Keratinocyte (primary cell): Measurements from ENCODE around the gene SNX13. TPM values are rescaled to one million over a fixed set of nuclear protein-coding genes. Genes with fewer than 3 reads are reported as not detected.

Experiments
- DNase-seq: peaks from one replicate; pipeline ENCODE4 v3.0.0-alpha.2; 2011; ENCODE audit warnings: low read depth, missing footprints, low spot score
- FAIRE-seq: peaks from 2 replicates; lab custom pipeline; 2011; peaks lifted over from hg19 to GRCh38; lab: Jason Lieb, UNC
- H2AFZ ChIP-seq: 2 replicates; pipeline ENCODE4 v1.6.0; 2012; ENCODE audit warnings: low read length, control low read depth, inconsistent platforms; ENCODE audit not compliant: control insufficient read depth
- H3K27ac ChIP-seq: 2 replicates; pipeline ENCODE4 v1.5.1; 2011; ENCODE audit warnings: low read length; ENCODE audit not compliant: control insufficient read depth, insufficient read depth
- H3K27me3 ChIP-seq: 3 replicates; pipeline ENCODE4 v1.6.0; 2011; ENCODE audit warnings: low read length; ENCODE audit not compliant: control insufficient read depth, insufficient read depth; ENCODE audit errors: extremely low read depth
- H3K36me3 ChIP-seq, 2 experiments: 2 replicates in 1 of 2; 3 replicates in 1 of 2; pipeline ENCODE4 v1.5.1; 2011; ENCODE audit warnings: low read length in 2 of 2, mild to moderate bottlenecking in 1 of 2; ENCODE audit not compliant: control insufficient read depth in 2 of 2, insufficient read depth in 2 of 2; ENCODE audit errors: extremely low read depth in 1 of 2
- H3K4me1 ChIP-seq: 3 replicates; pipeline ENCODE4 v1.5.1; 2011; ENCODE audit warnings: low read length; ENCODE audit not compliant: control insufficient read depth, insufficient read depth; ENCODE audit errors: extremely low read depth
- H3K4me2 ChIP-seq: 3 replicates; pipeline ENCODE4 v1.6.0; 2011; ENCODE audit warnings: low read depth, low read length; ENCODE audit not compliant: control insufficient read depth, insufficient read depth; ENCODE audit errors: extremely low read depth
- H3K4me3 ChIP-seq, 3 experiments: fragments of 200-600 bp in 1 of 3; sonication (generic) in 1 of 3; 2 replicates in 2 of 3; 3 replicates in 1 of 3; pipeline ENCODE4 v1.5.1; 2011 to 2016; ENCODE audit warnings: low read length in 3 of 3, mild to moderate bottlenecking in 3 of 3, control low read depth in 2 of 3, inconsistent platforms in 1 of 3, low read depth in 1 of 3, mixed read lengths in 1 of 3, mixed run types in 1 of 3, moderate library complexity in 1 of 3; ENCODE audit not compliant: control insufficient read depth in 2 of 3, insufficient read depth in 2 of 3; ENCODE audit errors: extremely low read depth in 1 of 3
- H3K79me2 ChIP-seq: 2 replicates; pipeline ENCODE4 v1.6.0; 2012; ENCODE audit warnings: low read length; ENCODE audit not compliant: control insufficient read depth, insufficient read depth
- H3K9ac ChIP-seq: 3 replicates; pipeline ENCODE4 v1.6.0; 2011; ENCODE audit warnings: low read length; ENCODE audit not compliant: control insufficient read depth, insufficient read depth; ENCODE audit errors: extremely low read depth
- H3K9me1 ChIP-seq: 3 replicates; pipeline ENCODE4 v1.6.0; 2011; ENCODE audit warnings: low read length; ENCODE audit not compliant: control insufficient read depth, insufficient read depth; ENCODE audit errors: extremely low read depth
- H3K9me3 ChIP-seq: 2 replicates; pipeline ENCODE4 v1.5.1; 2012; ENCODE audit warnings: low read depth, low read length; ENCODE audit not compliant: control insufficient read depth
- H4K20me1 ChIP-seq: 3 replicates; pipeline ENCODE4 v1.6.0; 2011; ENCODE audit warnings: low read length; ENCODE audit not compliant: control insufficient read depth, insufficient read depth; ENCODE audit errors: extremely low read depth
- EZH2 ChIP-seq: IDR thresholded peaks from one replicate; pipeline ENCODE4 v1.6.1; 2012; ENCODE audit warnings: inconsistent platforms, mild to moderate bottlenecking, low read length, moderate library complexity
- dilution Hi-C: fragments of 300-500 bp; cut with MboI; formaldehyde crosslinking; loops from one replicate; pipeline ENCODE4 v1.7.0; 2020; ENCODE audit warnings: low sequenced_read_pairs; ENCODE audit not compliant: extremely low pct_ligation_motif_present
- polyA plus RNA-seq, 5 experiments: library from polyadenylated mRNA; depleted of rRNA in 3 of 5; stranded (reverse) in 3 of 5; stranded (forward) in 1 of 5; unstranded in 1 of 5; fragments of >200 nt; gene quantifications; 1 replicate in 1 of 5; 2 replicates in 3 of 5; 3 replicates in 1 of 5; pipeline versions ENCODE4 v1.2.1 to v1.2.3, GENCODE V29; 2011 to 2012; ENCODE audit warnings: missing spikeins in 2 of 5, low read depth in 1 of 5, low replicate concordance in 1 of 5
- TF ChIP-seq, protein P1 (sequence below), 3 experiments: IDR thresholded peaks in 1 of 3; conservative IDR thresholded peaks in 1 of 3; optimal IDR thresholded peaks in 1 of 3; 2 replicates in 2 of 3; 3 replicates in 1 of 3; pipeline versions ENCODE3 to v1.5.1; 2011; ENCODE audit warnings: low read length in 3 of 3, mild to moderate bottlenecking in 3 of 3, moderate library complexity in 2 of 3, control low read depth in 1 of 3, inconsistent platforms in 1 of 3; ENCODE audit not compliant: insufficient read depth in 2 of 3; ENCODE audit errors: extremely low read depth in 1 of 3

The SNX13 gene
- polyA plus RNA-seq, 1 donor (not counting 4 experiments of a cell fraction or from before 2014, with no cell fraction given), result 22.6 TPM

DNA sequence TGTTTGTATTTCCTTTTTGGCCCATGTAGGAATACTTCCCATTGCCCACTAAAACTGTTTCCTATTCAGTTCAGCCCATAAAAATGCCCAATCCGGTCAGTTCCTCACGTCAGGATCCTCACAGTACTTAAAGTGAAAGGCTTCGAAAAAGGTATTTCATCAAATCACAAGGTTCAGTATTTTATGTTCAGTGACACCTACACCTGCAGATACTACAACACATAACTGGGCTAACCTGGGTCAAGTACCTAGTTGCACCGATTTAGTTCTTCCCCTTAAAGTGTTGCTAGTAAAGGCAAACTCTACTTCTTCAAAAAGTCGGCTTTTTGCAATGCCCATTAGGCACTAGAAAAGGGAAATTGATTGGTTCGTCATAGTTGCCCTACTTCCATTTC lies 1.1 kb downstream of the SNX13 start:
- DNase-seq (no peak), FAIRE-seq (peak; percentile 77)
- no peaks in the 10 kb centered on the region for H4K20me1 ChIP-seq
- dilution Hi-C loops, result no loop called here
- peak overlapping the region; percentile 95 for H3K9ac ChIP-seq
- peaks cover 38% of the 10 kb centered on the region for H3K4me1 ChIP-seq
- no peaks in the 10 kb centered on the region for H3K36me3 ChIP-seq
- peak overlapping the region; percentile 80 to 92 (median 80) for H3K4me3 ChIP-seq
- H3K9me3 ChIP-seq, result no peaks in the 10 kb centered on the region
- H2AFZ ChIP-seq, result peak overlapping the region; percentile 83
- peak overlapping the region; percentile 93 for H3K27ac ChIP-seq
- H3K27me3 ChIP-seq, result no peaks in the 10 kb centered on the region
- no peak for TF ChIP-seq EZH2
- H3K9me1 ChIP-seq, result peaks cover 3% of the 10 kb centered on the region
- H3K4me2 ChIP-seq, result peak overlapping the region; percentile 86
- H3K79me2 ChIP-seq, result peaks cover 54% of the 10 kb centered on the region

DNA sequence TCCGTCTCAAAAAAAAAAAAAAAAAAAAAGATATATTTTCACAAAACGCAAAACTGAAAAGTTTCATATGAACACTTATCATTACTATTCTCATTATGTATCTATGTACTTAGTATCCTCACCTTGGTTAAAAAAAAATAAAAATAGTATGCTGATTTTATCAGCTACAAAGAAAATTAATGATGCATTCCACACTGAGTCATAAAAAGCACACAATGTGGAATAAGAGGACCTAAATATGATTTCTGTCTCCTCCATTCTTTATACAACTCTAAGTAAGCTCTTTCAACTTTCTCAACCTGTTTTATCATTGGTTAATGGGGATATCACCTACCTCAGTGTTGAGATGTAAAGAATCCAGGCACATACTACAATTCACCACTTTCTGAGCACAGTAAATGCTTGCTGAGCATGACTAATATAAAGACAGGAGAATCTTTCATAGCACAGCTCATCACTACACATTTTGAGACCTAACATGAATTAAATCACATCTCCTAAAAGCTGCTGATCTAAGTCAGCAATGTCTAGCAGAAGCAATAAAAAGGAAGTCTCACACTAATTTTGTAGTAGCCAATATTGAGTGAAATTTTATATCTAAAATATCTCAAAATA lies 2.7 kb downstream of the SNX13 start:
- no peaks in the 10 kb centered on the region for H3K27me3 ChIP-seq
- no peak overlapping the region for H3K9ac ChIP-seq
- H3K27ac ChIP-seq, result peak overlapping the region; percentile 93
- H3K4me2 ChIP-seq, result peak overlapping the region; percentile 86
- peaks cover 69% of the 10 kb centered on the region for H3K79me2 ChIP-seq
- TF ChIP-seq, protein P1, sequence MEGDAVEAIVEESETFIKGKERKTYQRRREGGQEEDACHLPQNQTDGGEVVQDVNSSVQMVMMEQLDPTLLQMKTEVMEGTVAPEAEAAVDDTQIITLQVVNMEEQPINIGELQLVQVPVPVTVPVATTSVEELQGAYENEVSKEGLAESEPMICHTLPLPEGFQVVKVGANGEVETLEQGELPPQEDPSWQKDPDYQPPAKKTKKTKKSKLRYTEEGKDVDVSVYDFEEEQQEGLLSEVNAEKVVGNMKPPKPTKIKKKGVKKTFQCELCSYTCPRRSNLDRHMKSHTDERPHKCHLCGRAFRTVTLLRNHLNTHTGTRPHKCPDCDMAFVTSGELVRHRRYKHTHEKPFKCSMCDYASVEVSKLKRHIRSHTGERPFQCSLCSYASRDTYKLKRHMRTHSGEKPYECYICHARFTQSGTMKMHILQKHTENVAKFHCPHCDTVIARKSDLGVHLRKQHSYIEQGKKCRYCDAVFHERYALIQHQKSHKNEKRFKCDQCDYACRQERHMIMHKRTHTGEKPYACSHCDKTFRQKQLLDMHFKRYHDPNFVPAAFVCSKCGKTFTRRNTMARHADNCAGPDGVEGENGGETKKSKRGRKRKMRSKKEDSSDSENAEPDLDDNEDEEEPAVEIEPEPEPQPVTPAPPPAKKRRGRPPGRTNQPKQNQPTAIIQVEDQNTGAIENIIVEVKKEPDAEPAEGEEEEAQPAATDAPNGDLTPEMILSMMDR (optimal IDR thresholded peaks at IDR 0.05 in 1 of 3, IDR thresholded peaks at IDR 0.05 in 1 of 3, conservative IDR thresholded peaks at IDR 0.05 in 1 of 3; ENCODE audit: extremely low read depth in 1 of 3, insufficient read depth in 2 of 3, low read length in 3 of 3), result no peak
- TF ChIP-seq EZH2, result no peak
- FAIRE-seq, result no peak
- no peak overlapping the region for H2AFZ ChIP-seq
- no peaks in the 10 kb centered on the region for H3K9me3 ChIP-seq
- H3K9me1 ChIP-seq, result peaks cover 3% of the 10 kb centered on the region
- DNase-seq, result no peak
- peak overlapping the region in 1 of 3 experiments; percentile 80 for H3K4me3 ChIP-seq
- dilution Hi-C loops, result no loop called here
- no peaks in the 10 kb centered on the region for H4K20me1 ChIP-seq
- peaks cover 39% of the 10 kb centered on the region for H3K4me1 ChIP-seq
- H3K36me3 ChIP-seq, result no peaks in the 10 kb centered on the region

DNA sequence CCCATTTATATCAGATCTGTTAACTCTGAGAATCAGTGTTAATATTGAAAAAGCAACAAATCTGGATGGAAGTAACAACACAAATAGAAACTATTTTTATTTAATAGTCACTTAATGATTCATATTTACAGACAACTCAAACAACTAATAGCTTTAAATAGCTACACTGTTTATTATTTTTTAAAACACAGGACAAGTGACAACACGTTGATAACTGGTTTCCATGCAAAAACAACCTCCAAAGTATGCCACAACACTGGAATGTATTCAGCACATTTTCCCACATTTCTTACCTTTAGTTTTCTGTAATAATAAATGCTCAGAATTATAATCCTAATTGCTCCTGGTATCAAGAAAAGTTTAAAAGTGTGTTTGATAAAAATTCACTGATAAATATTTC lies 4.0 kb downstream of the SNX13 start:
- no peak overlapping the region for H3K4me3 ChIP-seq
- TF ChIP-seq, protein P1 (optimal IDR thresholded peaks at IDR 0.05 in 1 of 3, IDR thresholded peaks at IDR 0.05 in 1 of 3, conservative IDR thresholded peaks at IDR 0.05 in 1 of 3; ENCODE audit: extremely low read depth in 1 of 3, insufficient read depth in 2 of 3, low read length in 3 of 3), result no peak
- TF ChIP-seq EZH2, result no peak
- H3K9me1 ChIP-seq, result peaks cover 3% of the 10 kb centered on the region
- no peaks in the 10 kb centered on the region for H4K20me1 ChIP-seq
- H3K9me3 ChIP-seq, result no peaks in the 10 kb centered on the region
- no peaks in the 10 kb centered on the region for H3K27me3 ChIP-seq
- dilution Hi-C loops, result no loop called here
- H3K4me2 ChIP-seq, result peak overlapping the region; percentile 47
- no peak overlapping the region for H3K9ac ChIP-seq
- peaks cover 33% of the 10 kb centered on the region for H3K4me1 ChIP-seq
- H3K27ac ChIP-seq, result peak overlapping the region; percentile 17
- FAIRE-seq (no peak), DNase-seq (no peak)
- no peak overlapping the region for H2AFZ ChIP-seq
- H3K36me3 ChIP-seq, result no peaks in the 10 kb centered on the region
- H3K79me2 ChIP-seq, result peaks cover 82% of the 10 kb centered on the region
